Activated B cell treated with CpG ODN at 0.5 μM for 24 hours (primary cell): Measurements from ENCODE around the gene TCF3. TPM values are rescaled to one million over a fixed set of nuclear protein-coding genes. Genes with fewer than 3 reads are reported as not detected.
"Not testable (repeated sequence)": the region's sequence is repeated elsewhere in the genome, so short reads cannot be mapped to it uniquely, and the experiment has no call there.

ENCODE experiments used
- ATAC-seq: fragments of 200-7000 bp; cut with Tn5 transposase; one replicate; pipeline ENCODE4 v1.10.0; 2021; ENCODE audit warnings: low read depth, mild to moderate bottlenecking, moderate library complexity
- CTCF ChIA-PET: fragments of 350-600 bp; sonication (Branson Sonifier 250); formaldehyde crosslinking; loops from one replicate; lab custom pipeline; 2021; ENCODE audit warnings: antibody characterized with exemption; lab: Charles Lee
- POLR2A ChIA-PET: fragments of 350-600 bp; sonication (Branson Sonifier 250); formaldehyde crosslinking; loops from one replicate; lab custom pipeline; 2021; ENCODE audit warnings: antibody characterized with exemption; lab: Charles Lee
- DNase-seq: peaks from one replicate; pipeline ENCODE4 v3.0.0; 2022
- H3K27ac Mint-ChIP-seq: one replicate; pipeline ENCODE4 v1.8.0; 2020; ENCODE audit warnings: mixed read lengths
- H3K27me3 Mint-ChIP-seq: one replicate; pipeline ENCODE4 v1.8.0; 2021; ENCODE audit warnings: mixed read lengths
- H3K36me3 Mint-ChIP-seq: one replicate; pipeline ENCODE4 v1.8.0; 2021; ENCODE audit warnings: low read depth, mixed read lengths
- H3K4me1 Mint-ChIP-seq: one replicate; pipeline ENCODE4 v1.8.0; 2021; ENCODE audit warnings: mixed read lengths
- H3K4me3 Mint-ChIP-seq: one replicate; pipeline ENCODE4 v1.8.0; 2020; ENCODE audit warnings: mild to moderate bottlenecking, mixed read lengths
- H3K9me3 Mint-ChIP-seq: one replicate; pipeline ENCODE4 v1.8.0; 2020; ENCODE audit warnings: mixed read lengths
- CTCF ChIP-seq: fragments of 200-600 bp; IDR thresholded peaks from one replicate; pipeline ENCODE4 v1.8.0; 2022; ENCODE audit warnings: antibody characterized with exemption, mild to moderate bottlenecking
- intact Hi-C: fragments of 100-400 bp; cut with micrococcal nuclease; formaldehyde crosslinking; loops from one replicate; pipeline ENCODE4 v1.15.1; 2024
- total RNA-seq: library from RNA; stranded (reverse); gene quantifications from 2 replicates; pipeline ENCODE4 v1.2.3, GENCODE V29; 2022

Gene TCF3
- total RNA-seq, 1 donor from 2014 or later = 143 TPM

GRCh38 chr19:1644070-1644469, 8.3 kb downstream of the TCF3 start:
- CTCF ChIA-PET = interaction anchor here (1.2 kb wide), 1 partner anchor 28 kb away, joined by 6 read pairs; no protein-coding TSS in a partner anchor
- peaks cover 28% of the 10 kb centered on the region for H3K4me1 Mint-ChIP-seq
- no peaks in the 10 kb centered on the region for H3K9me3 Mint-ChIP-seq
- no peak overlapping the region for H3K27ac Mint-ChIP-seq
- DNase-seq = no peak
- intact Hi-C loops = no loop called here
- H3K36me3 Mint-ChIP-seq = peaks cover 62% of the 10 kb centered on the region
- ATAC-seq = no peak
- no peaks in the 10 kb centered on the region for H3K27me3 Mint-ChIP-seq
- TF ChIP-seq CTCF = no peak
- no peak overlapping the region for H3K4me3 Mint-ChIP-seq
- POLR2A ChIA-PET = interaction anchor here (0.5 to 0.6 kb wide), 4 partner anchors 17 to 22 kb away, joined by 3 to 11 read pairs (median 4); no protein-coding TSS in a partner anchor

- H3K4me3 Mint-ChIP-seq, DNase-seq, H3K9me3 Mint-ChIP-seq, H3K4me1 Mint-ChIP-seq, H3K27ac Mint-ChIP-seq, intact Hi-C loops, ATAC-seq, H3K27me3 Mint-ChIP-seq: not testable (repeated sequence)
- H3K36me3 Mint-ChIP-seq = peaks cover 83% of the 10 kb centered on the region
- ChIA-PET POLR2A (interaction anchor here (0.6 to 2.6 kb wide), 4 partner anchors 11 to 28 kb away, joined by 4 to 10 read pairs (median 6); partner anchors contain the start of gene TCF3), CTCF (interaction anchor here (1.7 kb wide), 1 partner anchor 31 kb away, joined by 8 read pairs; no protein-coding TSS in a partner anchor)
Observed at GRCh38 chr19:1640893-1641448, 11.4 kb downstream of the TCF3 start.

- intact Hi-C loops = no loop called here
- POLR2A ChIA-PET = interaction anchor here (0.6 to 0.7 kb wide), 2 partner anchors 28 to 80 kb away, joined by 3 read pairs; no protein-coding TSS in a partner anchor
Observed at GRCh38 chr19:1636325-1637236, 15.8 kb downstream of the TCF3 start.

GRCh38 chr19:1634938-1635243, 17.5 kb downstream of the TCF3 start:
- TF ChIP-seq CTCF = no peak
- no peaks in the 10 kb centered on the region for H3K4me1 Mint-ChIP-seq
- ChIA-PET CTCF (no interaction called here), POLR2A (interaction anchor here (0.9 kb wide), 1 partner anchor 15 kb away, joined by 3 read pairs; no protein-coding TSS in a partner anchor)
- H3K27me3 Mint-ChIP-seq = no peaks in the 10 kb centered on the region
- H3K27ac Mint-ChIP-seq = no peak overlapping the region
- ATAC-seq (no peak), DNase-seq (no peak)
- no peak overlapping the region for H3K4me3 Mint-ChIP-seq
- intact Hi-C loops = no loop called here
- no peaks in the 10 kb centered on the region for H3K9me3 Mint-ChIP-seq
- H3K36me3 Mint-ChIP-seq = peaks cover 69% of the 10 kb centered on the region

More at GRCh38 chr19:1636325-1637236, 15.8 kb downstream of the TCF3 start:
- no peaks in the 10 kb centered on the region for H3K9me3 Mint-ChIP-seq
- no peak for DNase-seq
- H3K27ac Mint-ChIP-seq = no peak overlapping the region
- no peak for ATAC-seq
- no peak overlapping the region for H3K4me3 Mint-ChIP-seq
- CTCF ChIA-PET = interaction anchor here (1.2 kb wide), 1 partner anchor 36 kb away, joined by 3 read pairs; no protein-coding TSS in a partner anchor
- H3K4me1 Mint-ChIP-seq = peaks cover 2% of the 10 kb centered on the region
- no peaks in the 10 kb centered on the region for H3K27me3 Mint-ChIP-seq
- TF ChIP-seq CTCF = no peak
- peaks cover 75% of the 10 kb centered on the region for H3K36me3 Mint-ChIP-seq

GRCh38 chr19:1634242-1634937, 18.0 kb downstream of the TCF3 start:
- no peaks in the 10 kb centered on the region for H3K4me1 Mint-ChIP-seq
- POLR2A ChIA-PET = no interaction called here
- no peaks in the 10 kb centered on the region for H3K27me3 Mint-ChIP-seq
- CTCF ChIA-PET = no interaction called here
- no peak for DNase-seq
- H3K36me3 Mint-ChIP-seq = peaks cover 64% of the 10 kb centered on the region
- intact Hi-C loops = no loop called here
- H3K9me3 Mint-ChIP-seq = no peaks in the 10 kb centered on the region
- no peak for TF ChIP-seq CTCF
- no peak for ATAC-seq
- H3K27ac Mint-ChIP-seq = no peak overlapping the region
- H3K4me3 Mint-ChIP-seq = no peak overlapping the region
